Activated gamma-delta T cell (primary cell): ENCODE results near the gene RTN4RL1.
"Not testable (repeated sequence)": the region's sequence is repeated elsewhere in the genome, so short reads cannot be mapped to it uniquely, and the experiment has no call there.

ENCODE experiments used
- DNase-seq: peaks from one replicate; lab custom pipeline; 2025; lab: John Stamatoyannopoulos, UW

The RTN4RL1 gene

DNA sequence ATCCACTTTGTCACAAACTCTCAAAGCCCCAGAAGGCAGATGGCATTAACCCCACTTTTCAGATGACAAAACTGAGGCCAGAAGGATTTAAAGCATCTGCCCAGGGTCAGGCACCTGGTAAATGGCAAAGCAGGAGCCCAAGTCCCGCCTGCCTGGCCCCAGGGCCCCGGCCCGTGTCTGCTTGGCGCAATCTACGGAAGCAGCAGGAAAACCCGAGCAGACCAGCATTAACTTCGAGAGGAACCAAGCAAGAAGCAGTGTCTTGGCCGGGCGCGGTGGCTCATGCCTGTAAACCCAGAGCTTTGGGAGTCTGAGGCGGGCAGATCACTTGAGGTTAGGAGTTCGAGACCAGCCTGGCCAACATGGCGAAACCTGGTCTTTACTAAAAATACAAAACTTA lies 21.6 kb downstream of the RTN4RL1 start:
- no peak for DNase-seq

DNA sequence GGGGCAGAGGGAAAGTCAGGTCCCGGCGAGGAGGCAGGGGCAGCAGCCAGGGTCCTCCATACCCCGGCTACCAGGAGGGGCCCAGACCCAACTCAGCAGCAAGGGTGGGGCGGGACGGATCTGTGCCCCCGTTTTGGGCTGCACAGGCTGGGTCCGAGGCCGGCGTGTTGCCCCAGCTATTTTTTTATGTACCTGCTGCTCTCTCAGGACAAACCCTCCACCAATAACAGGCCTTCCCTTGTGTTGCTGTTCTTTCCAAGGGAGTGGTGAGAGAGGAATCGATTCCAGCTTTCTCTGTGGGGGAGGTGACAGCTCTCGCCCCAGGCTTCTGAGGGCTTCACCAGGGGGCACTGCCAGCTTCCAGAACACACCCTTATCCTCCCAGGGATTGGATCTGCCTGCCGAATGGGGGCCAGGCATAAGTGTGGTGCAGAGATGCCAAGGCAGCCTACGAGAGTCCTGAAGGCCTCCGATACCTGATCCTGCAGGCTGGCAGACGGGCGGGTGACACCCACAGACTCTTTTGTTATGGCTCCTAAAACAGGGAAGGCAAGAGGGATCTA lies 22.3 kb downstream of the RTN4RL1 start:
- DNase-seq, result no peak

DNA sequence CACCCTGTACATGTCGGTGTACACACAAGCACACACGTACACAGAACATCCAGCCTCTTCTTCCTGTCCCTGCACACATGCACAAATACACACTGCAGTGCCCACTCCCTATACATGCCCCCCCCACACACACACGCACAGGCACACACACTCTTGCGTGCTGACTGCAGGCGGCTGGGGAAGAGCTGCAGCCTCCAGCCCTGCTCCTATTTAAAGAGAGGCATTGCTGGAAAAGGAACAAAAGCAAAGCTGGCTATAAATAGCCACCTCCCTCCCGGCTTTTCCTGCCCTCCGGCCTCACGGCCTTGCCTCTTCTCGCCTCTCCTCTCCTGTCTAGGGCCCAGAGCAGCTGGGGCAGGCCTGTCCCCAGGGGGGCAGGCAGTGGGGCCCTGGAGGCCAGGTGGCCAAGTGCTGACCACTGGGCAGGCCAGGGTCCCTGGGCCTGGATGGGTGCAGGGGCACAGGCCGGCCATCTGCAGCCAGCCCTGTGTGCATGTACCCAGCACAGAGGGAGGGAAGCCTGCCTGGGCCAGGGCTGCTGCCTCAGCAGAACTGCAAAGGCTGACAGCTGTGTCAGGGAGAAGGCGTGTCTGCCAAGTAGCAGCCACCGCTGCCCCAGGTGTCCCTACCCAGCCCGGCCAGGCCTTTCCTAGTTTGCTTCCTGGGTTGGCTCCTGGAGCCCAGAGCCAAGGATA lies 25.4 kb downstream of the RTN4RL1 start:
- no peak for DNase-seq

DNA sequence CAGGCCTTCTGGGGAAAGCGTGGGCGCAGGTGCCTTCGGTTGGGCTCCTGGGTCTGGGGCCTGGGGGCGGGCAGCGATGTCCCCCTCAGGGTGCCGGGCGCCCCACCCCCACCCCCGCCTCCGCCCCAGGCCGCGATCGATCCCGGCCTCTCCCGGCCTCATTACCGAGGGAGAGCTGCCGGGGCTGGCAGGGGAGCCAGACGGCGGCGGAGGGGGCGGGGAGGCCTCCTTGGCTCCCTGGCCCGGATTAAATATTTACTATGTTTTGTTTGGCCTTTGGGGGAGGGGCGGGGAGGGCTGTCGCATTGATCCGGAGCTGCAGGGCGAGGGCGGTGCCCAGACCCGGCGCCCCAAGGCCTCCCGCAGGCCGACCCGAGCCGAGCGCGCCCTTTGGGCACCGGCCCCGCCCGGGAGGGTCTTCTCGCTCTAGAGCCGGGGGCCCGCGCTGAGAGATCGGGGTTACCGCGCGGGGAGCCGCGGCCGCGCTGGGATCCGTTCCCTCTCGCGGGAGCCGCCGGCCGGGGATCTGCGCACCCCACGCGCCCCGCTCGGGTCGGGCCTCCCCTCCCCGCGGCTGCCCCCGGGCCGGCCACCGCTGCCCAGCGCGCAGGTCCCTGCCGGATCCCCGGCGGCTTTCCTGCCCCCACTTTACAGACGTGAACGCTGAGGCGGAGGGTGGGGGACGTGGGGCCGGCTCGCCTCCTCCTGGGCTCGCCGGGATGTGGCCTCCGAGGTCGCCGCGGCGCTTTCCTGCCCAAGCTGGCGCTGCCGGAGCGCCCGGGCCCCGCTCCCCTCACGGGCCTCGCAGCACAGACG lies 27.0 kb downstream of the RTN4RL1 start:
- no peak for DNase-seq

DNA sequence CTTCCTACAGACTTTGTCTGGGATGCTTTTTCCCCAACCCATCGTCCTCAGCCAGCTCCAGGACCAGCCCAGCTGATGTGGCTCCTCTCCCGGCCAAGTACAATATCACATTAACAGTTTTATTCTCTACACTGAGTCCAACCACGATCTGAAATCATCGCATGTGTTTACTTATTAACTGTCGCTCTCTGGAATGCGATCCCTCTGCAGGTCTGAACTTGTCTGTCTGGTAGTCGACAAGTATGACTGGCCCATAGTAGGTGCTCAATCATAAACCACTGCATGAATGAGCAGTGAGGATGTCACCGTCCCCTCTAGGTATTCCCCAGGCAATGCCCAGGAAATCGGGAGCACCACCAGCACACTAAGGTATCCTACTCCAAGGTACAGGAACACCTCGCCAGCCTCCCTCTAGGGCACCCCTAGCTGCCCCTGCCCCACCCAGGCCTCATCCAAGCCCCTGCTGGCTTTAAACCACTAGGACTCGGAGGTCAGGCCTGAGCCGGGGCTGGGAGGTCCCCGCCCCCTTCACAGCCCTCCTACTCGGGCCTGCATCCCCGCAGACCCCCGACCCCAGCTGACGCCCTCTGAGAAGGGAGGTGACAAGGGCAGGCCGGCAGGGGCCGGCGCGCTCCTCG lies 27.7 kb downstream of the RTN4RL1 start:
- DNase-seq, result no peak

DNA sequence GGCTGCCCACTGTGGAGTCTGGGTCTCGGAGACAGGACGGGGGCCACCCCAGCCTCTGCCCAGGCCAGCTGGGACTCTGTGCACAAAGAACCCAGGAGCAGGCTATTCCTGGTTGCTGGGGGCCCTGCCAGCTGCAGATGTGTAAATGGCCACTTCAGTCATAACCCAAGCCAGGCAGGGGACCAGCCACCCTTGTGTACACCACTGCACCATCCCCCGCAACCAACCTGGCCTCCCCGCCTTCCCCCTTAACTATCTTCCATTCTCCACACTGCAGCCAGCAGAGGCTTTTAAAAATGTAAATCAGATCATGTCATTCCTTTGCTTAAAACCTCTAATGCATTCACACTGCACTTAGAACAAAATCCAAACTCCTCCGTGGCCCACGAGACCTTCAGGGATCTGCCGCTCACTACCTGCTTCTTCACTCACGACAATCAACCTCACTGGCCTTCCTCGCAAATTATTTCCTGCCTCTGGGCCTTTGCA lies 28.3 kb downstream of the RTN4RL1 start:
- DNase-seq, result no peak

DNA sequence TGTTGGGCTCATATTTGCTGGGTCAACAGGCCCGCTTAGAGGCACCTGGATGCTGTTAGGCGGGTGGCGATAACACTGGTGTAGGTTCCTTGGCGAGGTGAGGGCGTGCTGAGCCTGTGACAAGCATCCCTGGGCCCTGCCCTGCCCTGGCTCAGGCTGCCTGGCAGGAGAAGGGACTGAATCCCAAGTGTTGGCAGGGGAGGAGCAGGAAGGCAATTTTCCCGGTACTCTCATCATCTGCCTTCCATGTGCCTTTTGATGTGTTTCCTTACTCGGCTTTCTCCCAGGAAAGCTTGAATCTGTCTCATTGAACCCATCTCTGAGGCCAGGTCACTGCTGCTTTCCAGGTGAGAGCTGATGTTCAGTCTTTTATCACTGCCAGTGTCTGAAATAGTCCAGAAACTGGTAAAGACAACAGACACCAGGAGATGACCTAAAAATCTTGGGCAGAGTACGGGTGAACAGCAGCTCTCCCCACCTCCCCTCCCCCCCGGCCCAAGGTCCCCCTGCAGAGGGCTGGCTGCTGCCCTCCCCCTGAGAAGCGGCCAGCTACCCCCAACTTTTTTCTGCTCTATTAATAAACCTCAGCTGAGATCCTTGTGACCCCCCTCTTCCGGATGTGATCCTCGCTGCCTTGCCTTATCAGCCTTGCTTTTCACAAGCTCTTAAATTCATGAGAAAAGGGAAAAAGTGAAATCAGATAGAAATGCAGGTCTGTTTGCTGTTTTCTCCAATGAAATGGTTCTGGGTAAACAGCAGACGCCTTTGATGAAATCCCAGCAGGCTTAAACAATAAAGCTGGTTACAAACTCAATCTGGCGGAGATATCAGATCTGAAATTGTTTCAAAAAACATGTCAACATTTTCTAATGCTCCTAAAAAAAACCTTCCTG lies 29.0 kb downstream of the RTN4RL1 start:
- no peak for DNase-seq

DNA sequence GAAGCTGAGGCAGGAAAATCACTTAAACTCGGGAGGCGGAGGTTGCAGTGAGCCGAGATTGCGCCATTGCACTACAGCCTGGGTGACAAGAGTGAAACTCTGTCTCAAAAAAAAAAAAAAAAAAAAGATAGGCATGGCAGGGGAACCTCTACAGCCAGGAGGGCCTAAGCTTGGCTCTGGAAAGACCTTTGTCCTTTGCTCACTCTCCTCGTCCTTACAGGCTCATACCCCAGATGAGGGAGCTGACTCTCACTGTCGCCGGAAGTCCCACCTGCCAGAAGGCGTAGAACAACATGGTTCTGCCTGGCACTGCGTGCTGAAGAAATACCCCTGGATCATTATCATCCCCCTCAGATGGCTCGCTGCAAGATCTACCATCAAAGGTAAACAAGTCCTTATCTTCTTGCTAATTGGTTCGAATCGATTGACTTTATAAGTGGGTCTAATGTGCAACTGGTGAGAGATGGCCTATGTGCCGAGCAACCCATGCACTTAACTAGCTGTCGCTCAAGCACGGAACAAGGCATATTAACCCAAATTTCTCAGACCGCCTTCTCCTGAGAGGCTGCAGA lies 29.7 kb downstream of the RTN4RL1 start:
- no peak for DNase-seq

DNA sequence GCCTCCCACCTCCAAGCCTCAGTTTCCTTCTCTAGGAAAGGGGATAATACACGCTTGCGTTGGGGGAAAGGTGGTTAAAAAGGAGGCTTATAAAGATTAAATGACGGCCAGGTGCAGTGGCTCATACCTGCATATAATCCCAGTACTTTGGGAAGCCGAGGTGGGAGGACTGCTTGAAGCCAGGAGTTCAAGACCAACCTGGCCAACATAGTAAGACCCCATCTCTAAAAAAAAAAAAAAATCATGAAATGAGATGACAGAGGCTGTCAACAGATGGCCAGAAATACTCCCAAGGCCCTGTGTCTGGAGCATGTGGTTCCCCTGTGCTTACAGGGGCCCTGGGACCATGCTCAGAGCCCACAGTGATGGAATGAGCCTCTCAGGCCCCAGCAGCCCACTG lies 30.4 kb downstream of the RTN4RL1 start:
- DNase-seq, result no peak

DNA sequence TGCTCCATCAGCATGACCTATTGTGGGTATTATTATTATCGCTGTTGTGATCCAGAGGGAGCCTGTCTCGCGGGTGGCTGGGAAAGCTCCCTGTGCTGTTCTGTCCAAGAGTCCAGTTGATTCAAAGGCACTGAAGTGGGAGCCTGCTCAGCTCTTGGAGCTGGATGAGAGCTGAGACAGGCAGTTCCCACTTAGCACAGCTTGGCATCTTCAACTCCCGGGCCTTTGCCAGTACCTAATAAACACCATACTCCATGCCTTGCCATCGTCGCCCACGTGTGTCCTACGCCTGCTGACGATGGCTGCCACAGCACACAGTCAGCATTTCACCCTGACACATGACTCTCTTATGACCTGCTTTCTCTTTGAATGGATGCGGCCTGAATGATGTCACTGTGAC lies 32.6 kb downstream of the RTN4RL1 start:
- DNase-seq, result no peak

DNA sequence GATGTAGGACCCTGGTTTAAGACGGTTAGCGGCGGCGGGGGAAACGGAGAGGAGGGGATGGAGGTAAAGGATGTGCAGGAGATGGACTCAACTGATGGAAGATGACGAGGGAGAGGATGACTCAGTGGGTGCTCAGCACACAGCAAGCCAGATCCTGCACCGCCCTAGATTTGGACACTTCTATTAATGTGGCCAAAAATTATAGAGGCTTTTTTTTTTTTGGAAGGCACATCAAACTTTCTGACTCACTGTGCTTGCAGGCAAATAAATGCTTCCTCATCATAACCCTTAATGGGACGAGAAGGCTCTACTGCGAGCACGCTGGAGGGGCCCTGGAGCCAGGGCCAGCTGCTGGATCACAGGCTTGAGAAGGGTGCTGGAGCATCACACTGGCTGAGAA lies 36.0 kb downstream of the RTN4RL1 start:
- DNase-seq, result no peak

DNA sequence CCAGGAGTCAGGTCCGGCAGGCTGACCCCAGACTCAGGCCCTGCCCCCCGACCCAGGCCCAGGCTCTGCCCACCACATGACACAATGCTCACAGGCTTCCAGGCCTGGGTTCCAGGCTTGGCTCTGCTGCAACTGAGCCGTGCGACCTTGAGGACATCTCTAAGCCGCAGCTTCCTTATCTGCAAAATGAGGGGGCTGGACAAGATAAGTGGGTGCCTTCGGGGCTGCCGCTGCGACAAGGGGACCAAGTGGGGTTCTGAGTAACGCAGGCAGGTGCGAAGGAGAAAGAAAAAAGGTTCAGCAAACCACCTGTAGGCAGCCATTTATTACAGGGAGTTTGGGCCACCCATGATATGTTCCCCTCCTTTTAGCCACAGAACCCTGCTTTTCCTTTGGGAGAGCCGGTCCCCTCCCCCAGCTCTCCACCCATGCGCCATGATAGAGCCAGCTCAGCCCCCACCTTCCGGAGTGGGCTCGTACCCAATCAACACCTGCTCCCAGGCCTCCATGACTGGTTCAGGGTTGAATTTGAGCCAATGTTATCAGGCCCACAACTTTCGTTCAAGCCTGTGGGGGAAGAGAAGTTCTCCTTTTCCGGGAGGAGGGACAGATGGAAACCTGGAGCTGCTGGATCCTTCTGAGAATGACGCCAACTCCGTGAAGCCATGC lies 38.2 kb downstream of the RTN4RL1 start:
- DNase-seq, result no peak

DNA sequence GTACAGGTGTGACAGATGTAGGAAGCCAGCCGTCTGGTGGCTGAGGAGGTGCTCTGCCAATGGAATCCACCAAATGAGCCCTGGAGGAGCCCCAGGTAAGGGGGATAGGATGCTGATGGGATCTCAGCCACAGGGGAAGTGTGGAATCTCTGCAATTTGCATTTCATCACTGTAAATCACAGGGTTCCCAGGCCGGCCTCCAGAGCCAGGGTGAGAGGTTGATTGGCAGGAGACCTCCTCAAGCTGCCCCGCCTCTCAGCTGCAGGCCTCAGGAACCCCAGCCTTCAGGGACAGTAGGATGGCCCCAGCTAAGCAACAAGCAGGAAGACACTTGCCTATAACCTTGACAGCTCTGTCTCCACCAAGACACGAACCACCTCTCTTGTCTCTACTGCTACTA lies 39.4 kb downstream of the RTN4RL1 start:
- no peak for DNase-seq

DNA sequence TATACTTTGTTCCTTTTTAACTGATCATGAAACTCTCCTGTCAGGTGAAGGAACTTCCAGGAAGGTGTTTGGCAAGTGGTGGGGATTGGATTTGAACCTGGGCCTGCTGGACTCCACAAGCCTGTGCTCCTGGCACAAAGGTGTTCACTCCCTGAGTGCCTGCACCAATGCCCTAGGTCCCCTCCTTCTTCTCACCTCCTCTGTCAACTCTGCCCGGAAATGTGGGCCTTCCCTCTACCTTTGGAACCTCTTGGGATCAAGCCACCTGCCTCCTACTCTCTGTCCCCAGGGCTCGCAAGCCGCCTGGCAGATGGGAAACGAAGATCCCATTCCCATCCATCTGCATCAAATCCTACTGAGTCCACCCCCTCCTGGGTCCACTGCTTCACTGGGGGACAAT lies 40.0 kb downstream of the RTN4RL1 start:
- no peak for DNase-seq

DNA sequence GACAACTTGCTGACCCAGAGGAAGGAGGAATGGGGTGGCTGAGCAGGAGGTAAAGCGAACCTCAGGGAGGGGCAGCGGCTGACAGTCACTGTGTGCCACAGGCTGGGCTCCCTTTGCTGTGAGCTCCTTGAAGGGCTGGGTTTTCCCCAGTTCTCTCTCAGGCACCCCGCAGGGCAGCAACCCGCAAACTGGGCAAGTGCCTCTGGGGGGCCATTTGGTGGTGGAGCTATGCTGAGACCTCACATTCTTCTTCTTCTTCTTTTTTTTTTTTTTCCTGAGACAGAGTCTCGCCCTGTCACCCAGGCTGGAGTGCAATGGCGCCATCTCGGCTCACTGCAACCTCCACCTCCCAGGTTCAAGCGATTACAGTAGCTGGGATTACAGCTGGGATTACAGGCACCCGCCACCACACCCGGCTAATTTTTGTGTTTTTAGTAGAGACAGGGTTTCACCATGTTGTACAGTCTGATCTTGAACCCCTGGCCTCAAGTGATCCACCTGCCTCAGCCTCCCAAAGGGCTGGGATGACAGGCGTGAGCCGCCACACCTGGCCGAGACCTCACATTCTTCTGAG lies 42.3 kb downstream of the RTN4RL1 start:
- DNase-seq, result not testable (repeated sequence)

DNA sequence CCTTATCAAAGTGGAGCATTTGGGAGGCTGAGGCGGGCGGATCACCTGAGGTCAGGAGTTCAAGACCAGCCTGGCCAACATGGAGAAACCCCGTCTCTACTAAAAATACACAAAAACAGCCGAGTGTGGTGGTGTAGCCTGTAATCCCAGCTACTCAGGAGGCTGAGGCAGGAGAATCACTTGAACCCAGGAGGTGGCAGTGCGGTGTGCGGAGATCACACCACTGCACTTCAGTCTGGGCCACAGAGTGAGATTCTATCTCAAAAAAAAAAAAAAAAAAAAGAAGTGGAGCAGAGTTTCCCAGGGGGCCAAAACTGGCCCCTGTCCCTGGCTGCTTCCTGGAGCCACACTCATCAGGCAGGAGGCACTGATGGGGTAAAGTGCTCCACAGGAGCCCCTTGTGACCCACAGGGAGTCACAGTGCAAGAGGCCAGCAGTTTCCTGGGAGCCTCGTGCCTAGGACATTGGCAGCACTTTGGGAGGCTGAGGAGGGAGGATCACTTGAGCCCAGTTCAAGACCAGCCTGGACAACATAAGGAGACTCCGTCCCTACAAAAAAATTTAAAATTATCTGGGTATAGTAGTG lies 44.4 kb downstream of the RTN4RL1 start:
- DNase-seq, result no peak

DNA sequence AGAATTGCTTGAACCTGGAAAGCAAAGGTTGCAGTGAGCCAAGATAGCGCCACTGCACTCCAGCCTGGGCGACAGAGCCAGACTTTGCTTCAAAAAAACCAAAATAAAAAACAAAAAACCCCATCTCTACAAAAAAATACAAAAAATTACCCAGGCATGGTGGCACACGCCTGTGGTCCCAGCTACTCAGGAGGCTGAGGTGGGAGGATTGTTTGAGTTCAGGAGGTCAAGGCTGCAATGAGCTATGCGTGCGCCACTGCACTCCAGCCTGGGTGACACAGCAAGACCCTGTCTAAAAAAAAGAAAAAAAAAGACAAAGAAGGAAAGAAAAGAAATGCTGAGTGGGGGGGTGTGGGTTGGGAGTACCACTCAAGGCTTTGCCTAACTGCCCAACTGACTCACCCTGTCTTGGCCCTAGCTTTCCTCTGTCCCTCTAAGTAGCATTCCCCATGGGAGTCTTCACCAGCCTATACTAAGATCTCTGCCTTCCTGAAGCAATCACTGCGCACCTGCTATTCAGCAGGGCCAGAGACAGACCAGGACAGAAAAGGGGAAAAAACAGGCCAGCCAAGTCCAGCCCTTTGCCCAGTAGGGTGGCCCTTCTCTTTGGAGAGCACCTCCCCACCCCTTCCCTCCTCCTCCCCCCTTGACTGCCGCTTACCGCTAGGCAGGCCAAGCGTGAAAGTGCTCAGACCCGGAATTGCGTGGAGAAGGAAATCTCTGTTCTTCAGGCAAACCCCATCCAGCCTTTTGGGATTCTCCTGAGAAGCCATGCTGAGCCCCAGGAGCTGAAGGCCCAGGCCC lies 45.8 kb downstream of the RTN4RL1 start:
- DNase-seq, result no peak

DNA sequence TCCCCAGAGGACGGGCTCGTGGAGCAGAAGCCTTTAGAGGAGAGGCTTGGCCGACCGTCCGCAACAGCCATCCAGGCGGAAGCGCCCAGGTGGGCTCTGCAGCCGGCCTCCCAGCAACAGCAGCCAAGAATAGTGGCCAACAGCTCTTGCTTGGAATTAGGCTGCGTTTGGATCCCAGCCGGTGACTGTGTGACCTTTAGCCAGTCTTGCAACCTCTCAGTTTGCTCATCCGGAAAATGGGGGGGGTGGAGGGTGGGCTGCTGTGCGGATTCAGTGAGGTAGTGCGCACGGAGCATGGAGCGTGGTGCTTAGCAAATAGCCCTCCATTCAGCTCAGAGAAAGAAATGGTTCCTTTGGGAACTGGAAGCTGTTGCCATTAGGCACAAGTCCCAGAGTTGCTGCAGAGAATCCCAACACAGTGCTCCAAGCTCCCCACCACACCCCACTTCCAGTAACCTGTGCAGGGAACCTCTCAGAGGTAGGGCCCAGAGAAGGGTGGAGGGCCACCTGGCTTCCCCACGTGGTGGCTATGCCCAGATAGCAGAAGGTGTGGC lies 46.7 kb downstream of the RTN4RL1 start:
- no peak for DNase-seq
